Kidney capillary endothelial cell (primary cell): ENCODE data around the gene KLF16.

Experiments used
- DNase-seq: peaks from one replicate; pipeline ENCODE4 v3.0.0-alpha.2; 2018; ENCODE audit warnings: low spot score

Gene KLF16

GRCh38 chr19:1841209-1841924, 22.0 kb downstream of the KLF16 start:
- no peak for DNase-seq

- DNase-seq = no peak
Observed at GRCh38 chr19:1840541-1841115, 22.8 kb downstream of the KLF16 start.

DNA sequence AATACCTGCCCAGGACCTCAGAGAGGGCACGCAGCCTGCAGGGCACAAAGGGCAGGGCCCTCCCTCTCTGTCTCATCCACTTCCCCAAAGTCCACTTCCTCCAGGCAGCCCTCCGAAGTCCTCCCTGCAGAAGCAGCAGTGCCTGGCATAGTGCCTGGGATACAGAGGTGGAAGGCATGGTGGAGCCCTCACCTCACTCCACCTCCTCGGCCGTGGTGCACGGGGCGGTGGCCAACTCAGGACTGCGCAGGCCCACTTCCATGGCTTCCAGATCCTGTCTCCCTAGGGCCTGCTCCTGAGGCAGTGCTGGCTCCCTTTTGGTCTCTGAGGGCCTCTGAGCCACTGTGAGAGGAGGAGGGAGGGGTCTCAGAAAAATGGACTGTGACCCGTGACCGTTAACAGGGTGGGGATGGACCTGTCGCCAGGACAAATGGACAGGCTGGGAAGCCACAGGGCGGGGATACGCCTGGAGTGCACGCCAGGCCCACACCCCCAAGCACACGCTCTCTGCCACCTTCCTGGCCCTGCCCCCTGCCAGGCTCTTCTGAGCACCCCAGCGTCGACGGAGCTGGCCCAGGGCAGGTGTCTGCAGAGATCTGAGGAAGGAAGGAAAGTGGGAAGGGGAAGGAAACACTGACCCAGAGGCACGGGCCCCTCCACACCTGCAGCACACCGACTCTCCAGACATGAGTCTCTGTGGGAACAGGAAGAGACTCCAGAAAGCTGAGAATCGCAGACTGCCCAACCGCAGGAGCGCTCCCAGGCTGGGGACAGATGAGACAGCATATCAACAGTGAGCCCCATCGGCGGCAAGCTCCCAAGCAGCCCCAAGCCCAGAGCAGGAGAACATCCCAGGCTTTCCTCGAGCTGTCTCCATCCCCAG, 23.5 kb downstream of the KLF16 start:
- no peak for DNase-seq

DNA sequence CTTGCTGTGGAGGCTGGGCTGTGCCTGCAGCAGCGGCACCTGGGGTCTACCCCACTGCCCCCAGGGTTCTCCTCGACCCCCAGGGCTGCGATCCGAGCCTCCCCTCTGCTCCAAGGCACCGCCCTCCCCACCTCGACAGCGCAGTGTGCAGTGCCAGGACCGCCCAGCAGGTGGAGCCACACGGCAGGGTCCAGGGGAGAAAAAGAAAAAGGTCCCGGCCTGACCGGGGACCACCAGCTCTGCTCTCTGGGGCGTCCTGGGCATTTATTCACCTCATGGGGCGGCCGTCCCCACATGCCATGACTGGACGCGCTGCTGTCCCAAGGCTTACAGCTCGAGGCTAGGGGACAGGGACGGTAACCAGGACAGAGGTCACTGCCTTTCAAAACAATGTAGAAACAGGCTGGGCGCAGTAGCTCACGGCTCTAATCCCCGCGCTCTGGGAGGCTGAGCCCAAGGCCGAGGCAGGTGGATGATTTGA, 25.7 kb downstream of the KLF16 start:
- no peak for DNase-seq

- no peak for DNase-seq
Observed at GRCh38 chr19:1837222-1837565, 26.2 kb downstream of the KLF16 start.

GRCh38 chr19:1836458-1837221, 26.7 kb downstream of the KLF16 start:
- no peak for DNase-seq

GRCh38 chr19:1833540-1833939, 29.8 kb downstream of the KLF16 start:
- DNase-seq = no peak

- no peak for DNase-seq
Observed at GRCh38 chr19:1832046-1832663, 31.2 kb downstream of the KLF16 start.

DNA sequence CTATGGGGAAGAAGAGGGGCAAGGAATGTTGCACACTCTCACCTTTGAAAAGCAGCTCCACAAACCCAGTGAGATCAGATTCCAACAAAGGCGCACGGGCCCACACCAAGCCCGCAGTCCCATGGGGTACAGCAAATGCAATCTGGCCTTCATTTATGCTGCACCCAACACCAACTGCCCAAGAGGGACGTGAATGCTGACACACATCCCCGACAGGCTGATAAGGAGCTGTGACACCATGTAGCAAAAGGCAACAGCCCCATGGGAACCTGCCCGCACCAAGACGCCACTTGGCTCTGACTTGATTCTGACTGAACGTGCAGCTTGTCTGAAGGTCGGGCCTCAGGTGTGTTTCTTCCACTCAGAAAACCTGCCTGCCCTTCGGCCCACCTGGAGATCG, 32.4 kb downstream of the KLF16 start:
- DNase-seq = no peak

GRCh38 chr19:1830568-1830967, 32.8 kb downstream of the KLF16 start:
- no peak for DNase-seq

GRCh38 chr19:1829958-1830357, 33.4 kb downstream of the KLF16 start:
- no peak for DNase-seq

GRCh38 chr19:1828279-1829238, 34.8 kb downstream of the KLF16 start:
- DNase-seq = no peak

GRCh38 chr19:1827566-1828278, 35.7 kb downstream of the KLF16 start:
- no peak for DNase-seq

GRCh38 chr19:1826557-1827521, 36.5 kb downstream of the KLF16 start:
- no peak for DNase-seq

GRCh38 chr19:1825909-1826556, 37.3 kb downstream of the KLF16 start:
- DNase-seq = peak; percentile 52

GRCh38 chr19:1824252-1824622, 39.1 kb downstream of the KLF16 start:
- DNase-seq = no peak

- no peak for DNase-seq
Observed at GRCh38 chr19:1823539-1824251, 39.7 kb downstream of the KLF16 start.

DNA sequence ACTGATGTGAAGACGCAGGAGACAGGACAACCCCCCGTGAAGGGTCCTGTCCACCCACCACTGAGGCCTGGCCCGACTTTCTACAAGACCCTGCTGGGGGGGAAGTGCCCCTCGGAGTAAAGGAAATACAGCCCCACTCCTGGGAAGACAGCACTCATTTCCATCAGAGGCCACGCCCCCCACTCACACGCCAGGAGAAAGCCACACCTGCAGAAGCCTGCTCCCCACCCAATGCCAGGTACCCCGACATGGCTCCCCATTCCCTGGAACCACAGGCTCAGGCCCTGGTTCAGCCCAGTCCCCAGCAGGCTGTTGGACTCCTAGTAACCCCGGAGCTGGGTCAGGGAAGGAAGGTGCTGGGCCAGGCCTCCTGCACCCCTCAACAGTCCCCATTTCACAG, 40.4 kb downstream of the KLF16 start:
- DNase-seq = no peak
